A673 (cell line): ENCODE measurements around the gene ABCC10. TPM values are rescaled to one million over a fixed set of nuclear protein-coding genes. Genes with fewer than 3 reads are reported as not detected.

Experiments
- BruUV-seq: library from RNA; stranded (reverse); fragments of 400-500 nt; replicated peaks from 2 replicates; lab custom pipeline; 2021; lab: Mats Ljungman, UMichigan
- CTCF ChIA-PET: fragments of 300-600 bp; sonication (Branson Sonifier 250); formaldehyde crosslinking; loops from one replicate; lab custom pipeline; 2022; ENCODE audit warnings: antibody characterized with exemption; lab: Charles Lee
- POLR2A ChIA-PET: fragments of 300-600 bp; sonication (Branson Sonifier 250); formaldehyde crosslinking; loops from one replicate; lab custom pipeline; 2022; ENCODE audit warnings: antibody characterized with exemption; ENCODE audit not compliant: low non-redundant PET; lab: Charles Lee
- DNase-seq: peaks from one replicate; pipeline ENCODE4 v3.0.0-alpha.2; 2015; ENCODE audit warnings: low spot score
- H3K27ac ChIP-seq: fragments of 200-600 bp; sonication (generic); 2 replicates; pipeline ENCODE4 v1.5.1; 2016; ENCODE audit warnings: mixed run types, low read depth, mild to moderate bottlenecking, mixed read lengths, antibody characterized with exemption, low read length; ENCODE audit not compliant: poor library complexity, severe bottlenecking
- H3K27me3 ChIP-seq: fragments of 200-600 bp; sonication (generic); replicated peaks from 2 replicates; pipeline ENCODE4 v1.6.1; 2017; ENCODE audit warnings: mixed run types, low read depth, mild to moderate bottlenecking, mixed read lengths, antibody characterized with exemption, low read length; ENCODE audit not compliant: insufficient read depth, poor library complexity
- H3K36me3 ChIP-seq: fragments of 200-600 bp; sonication (generic); 2 replicates; pipeline ENCODE4 v1.6.1; 2016; ENCODE audit warnings: mixed run types, mild to moderate bottlenecking, mixed read lengths, antibody characterized with exemption, low read length; ENCODE audit not compliant: insufficient read depth, poor library complexity, severe bottlenecking
- H3K4me1 ChIP-seq: fragments of 200-600 bp; sonication (generic); 2 replicates; pipeline ENCODE4 v1.6.1; 2017; ENCODE audit warnings: mixed run types, mild to moderate bottlenecking, mixed read lengths, antibody characterized with exemption, low read length; ENCODE audit not compliant: insufficient read depth, poor library complexity, severe bottlenecking
- H3K4me3 ChIP-seq: fragments of 200-600 bp; sonication (generic); 2 replicates; pipeline ENCODE4 v1.5.1; 2016; ENCODE audit warnings: low read depth, mixed run types, mild to moderate bottlenecking, mixed read lengths, low read length; ENCODE audit not compliant: poor library complexity, severe bottlenecking
- H3K9me3 ChIP-seq: fragments of 200-600 bp; sonication (generic); 2 replicates; pipeline ENCODE4 v1.6.1; 2016; ENCODE audit warnings: mixed run types, low read depth, mild to moderate bottlenecking, mixed read lengths, antibody characterized with exemption, low read length; ENCODE audit not compliant: poor library complexity, severe bottlenecking
- EZH2 ChIP-seq: fragments of 200-600 bp; sonication (generic); IDR thresholded peaks from 2 replicates; pipeline ENCODE4 v1.6.1; 2017; ENCODE audit warnings: borderline replicate concordance, low read depth, mild to moderate bottlenecking, mixed read lengths, antibody characterized with exemption, low read length; ENCODE audit not compliant: poor library complexity, severe bottlenecking
- intact Hi-C: fragments of 100-400 bp; cut with micrococcal nuclease; formaldehyde crosslinking; loops from one replicate; pipeline ENCODE4 v1.10.0; 2022; ENCODE audit not compliant: unreplicated experiment
- total RNA-seq: library from RNA; stranded (reverse); gene quantifications from 2 replicates; pipeline ENCODE4 v1.2.3, GENCODE V29; 2021
- TF ChIP-seq, protein P1 (sequence below): fragments of 300-800, 200-600 bp; sonication (generic); conservative IDR thresholded peaks from 2 replicates; pipeline ENCODE4 v1.5.1; 2017; ENCODE audit warnings: low read depth, mild to moderate bottlenecking, antibody characterized with exemption, low read length, moderate library complexity, mixed read lengths

ABCC10 gene
- total RNA-seq, 1 experiment from 2014 or later = 46.4 TPM

- H3K27me3 ChIP-seq = no peaks in the 10 kb centered on the region
- H3K9me3 ChIP-seq = no peaks in the 10 kb centered on the region
- no peak overlapping the region for H3K4me3 ChIP-seq
- ChIA-PET CTCF (interaction anchor here (0.6 kb wide), 1 partner anchor 1833 kb away, joined by 9 read pairs; no protein-coding TSS in a partner anchor), POLR2A (interaction anchor here (0.6 kb wide), 1 partner anchor 9 kb away, joined by 3 read pairs; no protein-coding TSS in a partner anchor)
- peaks cover 6% of the 10 kb centered on the region for H3K36me3 ChIP-seq
- no TSS peak for BruUV-seq
- no peak for DNase-seq
- no peaks in the 10 kb centered on the region for H3K4me1 ChIP-seq
- H3K27ac ChIP-seq = no peak overlapping the region
- TF ChIP-seq, protein P1, sequence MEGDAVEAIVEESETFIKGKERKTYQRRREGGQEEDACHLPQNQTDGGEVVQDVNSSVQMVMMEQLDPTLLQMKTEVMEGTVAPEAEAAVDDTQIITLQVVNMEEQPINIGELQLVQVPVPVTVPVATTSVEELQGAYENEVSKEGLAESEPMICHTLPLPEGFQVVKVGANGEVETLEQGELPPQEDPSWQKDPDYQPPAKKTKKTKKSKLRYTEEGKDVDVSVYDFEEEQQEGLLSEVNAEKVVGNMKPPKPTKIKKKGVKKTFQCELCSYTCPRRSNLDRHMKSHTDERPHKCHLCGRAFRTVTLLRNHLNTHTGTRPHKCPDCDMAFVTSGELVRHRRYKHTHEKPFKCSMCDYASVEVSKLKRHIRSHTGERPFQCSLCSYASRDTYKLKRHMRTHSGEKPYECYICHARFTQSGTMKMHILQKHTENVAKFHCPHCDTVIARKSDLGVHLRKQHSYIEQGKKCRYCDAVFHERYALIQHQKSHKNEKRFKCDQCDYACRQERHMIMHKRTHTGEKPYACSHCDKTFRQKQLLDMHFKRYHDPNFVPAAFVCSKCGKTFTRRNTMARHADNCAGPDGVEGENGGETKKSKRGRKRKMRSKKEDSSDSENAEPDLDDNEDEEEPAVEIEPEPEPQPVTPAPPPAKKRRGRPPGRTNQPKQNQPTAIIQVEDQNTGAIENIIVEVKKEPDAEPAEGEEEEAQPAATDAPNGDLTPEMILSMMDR = no peak
- intact Hi-C loops = no loop called here
These were observed 10.4 kb downstream of the ABCC10 start for GRCh38 chr6:43437700-43438099.

- no peaks in the 10 kb centered on the region for H3K4me1 ChIP-seq
- peaks cover 3% of the 10 kb centered on the region for H3K36me3 ChIP-seq
- intact Hi-C loops = no loop called here
- H3K4me3 ChIP-seq = no peak overlapping the region
- TF ChIP-seq EZH2 = no peak
- TF ChIP-seq, protein P1 = no peak
- no peaks in the 10 kb centered on the region for H3K27me3 ChIP-seq
- H3K9me3 ChIP-seq = no peaks in the 10 kb centered on the region
- H3K27ac ChIP-seq = no peak overlapping the region
- no TSS peak for BruUV-seq
- ChIA-PET CTCF (no interaction called here), POLR2A (no interaction called here)
- DNase-seq = no peak
These were observed 15.6 kb downstream of the ABCC10 start for GRCh38 chr6:43442935-43443334.

DNA sequence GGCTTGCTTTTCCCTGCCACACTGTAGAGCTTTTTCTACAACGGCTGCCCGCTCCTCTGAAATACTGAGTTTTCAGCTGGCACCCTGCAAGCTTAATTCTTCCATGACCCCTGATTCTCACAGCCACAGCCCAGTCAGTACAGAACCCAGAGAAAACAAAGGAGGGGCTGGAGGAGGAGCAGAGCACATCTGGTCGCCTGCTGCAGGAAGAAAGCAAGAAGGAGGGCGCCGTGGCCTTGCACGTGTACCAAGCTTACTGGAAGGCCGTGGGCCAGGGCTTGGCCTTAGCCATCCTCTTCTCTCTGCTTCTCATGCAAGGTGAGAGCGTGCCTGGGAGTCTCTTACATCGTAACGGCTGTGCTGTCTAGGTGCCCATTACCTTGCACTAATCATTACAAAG is 16.7 kb downstream of the ABCC10 start:
- no peak for DNase-seq
- TF ChIP-seq EZH2 = no peak
- TF ChIP-seq, protein P1 = no peak
- no peaks in the 10 kb centered on the region for H3K9me3 ChIP-seq
- H3K36me3 ChIP-seq = peaks cover 3% of the 10 kb centered on the region
- H3K4me1 ChIP-seq = no peaks in the 10 kb centered on the region
- H3K4me3 ChIP-seq = no peak overlapping the region
- ChIA-PET POLR2A (interaction anchor here (0.6 kb wide), 1 partner anchor 184 kb away, joined by 5 read pairs; no protein-coding TSS in a partner anchor), CTCF (interaction anchor here (0.6 to 0.9 kb wide), 2 partner anchors 13 to 635 kb away, joined by 3 read pairs; no protein-coding TSS in a partner anchor)
- H3K27ac ChIP-seq = no peak overlapping the region
- intact Hi-C loops = no loop called here
- no TSS peak for BruUV-seq
- no peaks in the 10 kb centered on the region for H3K27me3 ChIP-seq
